HS-5 (cell line): ENCODE measurements around the gene FAM124B.
A peak's percentile ranks its signal among the peaks of the same experiment; 100 is the strongest.
"Not testable (repeated sequence)": the region's sequence is repeated elsewhere in the genome, so short reads cannot be mapped to it uniquely, and the experiment has no call there.

Experiments
- DNase-seq: peaks from one replicate; pipeline ENCODE4 v3.0.0-alpha.2; 2012; ENCODE audit warnings: low read depth

FAM124B gene

GRCh38 chr2:224412141-224413015 is 10.5 kb upstream of the FAM124B start:
- peak; percentile 16 for DNase-seq

- DNase-seq, result no peak
Observed at GRCh38 chr2:224410946-224411561, 9.1 kb upstream of the FAM124B start.

DNA sequence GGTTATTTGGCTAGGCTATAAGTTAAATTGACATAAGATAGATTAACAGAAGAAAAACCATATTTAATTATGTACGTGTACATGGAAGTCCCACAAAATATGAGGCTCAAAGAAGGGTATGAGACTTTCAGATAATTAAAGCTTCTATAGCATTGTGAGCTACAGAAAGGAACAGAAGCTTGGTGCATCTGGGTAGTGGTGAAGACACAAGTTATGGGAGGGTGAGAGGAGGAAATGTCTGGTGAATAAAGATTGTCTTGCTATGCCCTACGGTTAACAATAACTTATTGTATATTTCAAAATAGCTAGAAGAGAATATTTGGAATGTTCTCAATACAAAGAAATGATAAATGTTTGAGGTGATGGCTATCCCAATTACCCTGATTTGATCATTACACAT is 6.8 kb upstream of the FAM124B start:
- DNase-seq, result no peak

GRCh38 chr2:224407241-224407701 is 5.4 kb upstream of the FAM124B start:
- DNase-seq, result no peak

- no peak for DNase-seq
Observed at GRCh38 chr2:224405841-224406370, 4.0 kb upstream of the FAM124B start.

GRCh38 chr2:224405412-224405811 is 3.5 kb upstream of the FAM124B start:
- no peak for DNase-seq

- no peak for DNase-seq
Observed at GRCh38 chr2:224404796-224405195, 2.9 kb upstream of the FAM124B start.

GRCh38 chr2:224403657-224404056 is 1.8 kb upstream of the FAM124B start:
- no peak for DNase-seq

DNA sequence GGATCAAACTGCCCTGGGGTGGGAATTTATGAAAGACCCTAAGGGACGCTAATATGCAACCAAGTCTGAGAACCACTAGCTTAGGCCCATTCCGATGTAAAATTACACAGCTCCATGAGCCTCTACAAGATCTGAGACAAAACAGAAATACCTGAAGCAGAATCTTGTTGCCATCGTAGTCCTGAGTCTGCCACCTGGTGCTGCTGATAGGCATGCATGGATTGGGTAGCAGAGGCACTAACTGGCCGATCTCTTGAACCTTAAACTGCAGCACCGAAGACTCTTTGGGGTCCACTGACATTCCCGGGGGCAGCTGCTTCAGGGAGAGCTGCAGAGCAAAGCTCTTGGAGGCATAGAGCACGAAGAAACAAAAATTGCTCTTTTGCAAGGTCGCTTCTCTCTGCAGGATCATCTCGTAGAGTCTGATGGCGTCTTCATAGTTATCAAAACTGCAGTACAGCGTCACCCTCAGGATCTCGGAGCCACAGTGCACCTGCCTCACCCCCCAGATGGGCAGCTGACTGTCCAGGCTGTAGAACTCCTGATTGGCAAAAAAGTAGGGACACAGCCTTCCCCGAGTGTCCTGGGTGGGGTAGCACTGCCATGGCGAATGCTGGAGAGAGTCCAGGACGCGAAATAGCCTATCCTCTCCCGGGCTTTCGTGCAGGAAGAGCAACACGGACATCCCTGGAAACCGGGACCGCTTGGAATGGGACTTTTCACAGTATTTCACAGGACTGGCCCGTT is 848 bp downstream of the FAM124B start:
- DNase-seq, result no peak

DNA sequence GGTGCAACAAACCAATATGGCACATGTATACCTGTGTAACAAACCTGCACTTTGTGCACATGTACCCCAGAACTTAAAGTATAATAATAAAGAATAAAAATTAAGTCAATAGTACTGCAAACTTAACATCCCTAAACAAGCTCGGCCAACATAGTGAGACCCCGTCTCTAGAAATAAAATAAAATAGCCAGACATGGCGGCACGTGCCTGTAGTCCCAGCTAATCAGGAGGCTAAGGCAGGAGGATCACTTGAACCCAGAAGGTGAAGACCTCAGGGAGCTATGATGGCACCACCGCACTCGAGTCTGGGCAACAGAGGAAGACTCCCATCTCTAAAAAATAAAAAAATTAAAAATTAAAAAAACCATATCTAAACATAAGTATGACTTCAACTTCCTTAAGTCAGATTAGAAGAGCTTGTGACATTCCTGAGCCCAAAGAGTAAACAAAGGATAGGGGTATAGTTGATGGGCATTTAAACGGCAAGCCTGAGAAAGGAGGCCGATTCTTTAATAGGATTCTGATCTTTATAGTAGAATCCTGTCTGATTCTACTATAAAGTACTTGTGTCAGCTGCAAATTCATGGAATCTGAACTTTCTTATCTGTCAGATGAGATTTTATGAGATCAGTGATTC is 1.6 kb downstream of the FAM124B start:
- no peak for DNase-seq

DNA sequence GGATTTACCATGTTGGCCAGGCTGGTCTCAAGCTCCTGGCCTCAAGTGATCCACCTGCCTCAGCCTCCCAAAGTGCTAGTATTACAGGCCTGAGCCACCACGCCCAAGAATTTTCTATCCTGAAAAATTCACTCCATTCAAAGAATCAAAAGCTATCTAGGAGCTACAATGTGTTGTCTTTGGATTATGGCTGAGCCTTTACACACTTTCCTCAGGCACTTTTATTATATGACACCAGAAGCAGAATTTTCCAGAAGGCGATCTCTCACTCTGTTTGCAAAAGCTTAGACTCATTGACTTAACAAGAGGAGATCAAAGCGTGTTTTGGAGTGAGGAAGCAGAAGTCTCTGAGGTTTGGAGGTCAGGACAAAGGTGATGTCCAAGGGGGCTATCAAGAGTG is 3.6 kb downstream of the FAM124B start:
- no peak for DNase-seq

GRCh38 chr2:224397100-224397499 is 4.8 kb downstream of the FAM124B start:
- DNase-seq, result not testable (repeated sequence)

GRCh38 chr2:224395620-224396390 is 6.1 kb downstream of the FAM124B start:
- no peak for DNase-seq

DNA sequence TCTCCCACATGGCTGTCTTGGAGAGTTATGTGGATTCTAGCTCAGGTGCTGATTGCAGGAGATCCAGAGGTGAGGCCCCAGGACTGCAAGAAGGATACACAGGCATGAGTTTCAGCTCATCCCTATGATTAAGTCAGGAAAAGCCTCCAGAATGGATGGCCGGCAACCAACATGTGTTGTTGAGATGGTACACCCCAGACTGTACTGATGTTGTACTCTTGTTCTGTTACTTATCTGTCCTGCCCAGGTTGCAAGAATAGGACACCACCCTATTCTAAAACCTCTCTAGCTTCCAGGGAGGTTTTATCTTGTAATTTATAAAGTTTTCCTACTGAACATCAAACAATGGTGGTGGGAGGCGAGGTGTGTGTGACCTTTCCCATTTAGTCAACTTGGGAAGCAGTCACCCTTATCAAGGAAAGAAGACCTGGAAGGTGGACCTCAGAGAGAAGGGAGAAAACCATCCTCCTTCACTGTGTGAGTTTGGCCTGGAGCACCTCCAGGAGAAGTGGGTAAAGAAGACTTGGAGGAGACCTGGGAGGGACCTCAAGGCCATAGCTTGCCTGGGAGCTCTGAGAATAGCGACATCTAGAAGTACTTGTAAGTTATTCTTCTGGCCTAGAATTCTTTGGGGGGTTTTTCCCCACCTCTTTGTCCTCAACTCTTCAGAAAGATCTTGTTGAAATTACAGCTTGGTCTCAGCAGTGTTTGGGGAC is 8.6 kb downstream of the FAM124B start:
- no peak for DNase-seq

DNA sequence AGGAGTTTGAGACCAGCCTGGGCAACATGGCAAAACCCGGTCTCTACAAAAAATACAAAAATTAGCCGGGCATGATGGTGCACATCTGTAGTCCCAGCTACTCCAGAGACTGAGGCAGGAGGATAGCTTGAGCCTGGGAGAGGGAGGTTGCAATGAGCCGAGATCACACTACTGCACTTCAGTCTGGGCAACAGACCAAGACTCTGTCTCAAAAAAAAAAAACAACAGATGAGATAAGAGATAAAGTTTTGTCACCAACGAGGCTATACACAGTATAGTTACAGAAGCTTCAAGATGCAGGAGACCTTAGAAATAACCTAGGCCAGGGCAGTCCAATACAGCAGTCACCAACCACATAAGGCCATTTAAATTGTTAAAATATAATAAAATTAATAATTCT is 9.4 kb downstream of the FAM124B start:
- DNase-seq, result no peak

DNA sequence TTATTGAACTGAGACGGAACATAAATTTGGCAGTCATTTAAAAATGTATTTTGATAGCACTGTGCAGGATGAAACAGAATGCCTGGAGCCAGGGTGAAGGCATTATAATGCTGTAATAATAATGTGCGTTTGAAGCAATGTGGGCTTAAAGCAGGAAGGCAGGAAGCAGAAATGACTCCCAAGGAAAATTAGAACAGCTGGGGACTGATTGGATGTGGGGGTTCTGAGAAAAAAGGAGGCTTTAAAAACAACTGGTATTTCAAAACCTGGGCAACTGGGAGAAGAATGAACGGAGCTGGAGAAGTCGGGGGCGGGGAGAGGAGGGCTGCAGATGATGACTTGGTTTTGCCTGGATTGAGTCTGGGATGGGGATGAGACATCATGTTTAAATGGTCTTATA is 12.6 kb downstream of the FAM124B start:
- DNase-seq, result no peak

- no peak for DNase-seq
Observed at GRCh38 chr2:224386876-224387275, 15.0 kb downstream of the FAM124B start.

DNA sequence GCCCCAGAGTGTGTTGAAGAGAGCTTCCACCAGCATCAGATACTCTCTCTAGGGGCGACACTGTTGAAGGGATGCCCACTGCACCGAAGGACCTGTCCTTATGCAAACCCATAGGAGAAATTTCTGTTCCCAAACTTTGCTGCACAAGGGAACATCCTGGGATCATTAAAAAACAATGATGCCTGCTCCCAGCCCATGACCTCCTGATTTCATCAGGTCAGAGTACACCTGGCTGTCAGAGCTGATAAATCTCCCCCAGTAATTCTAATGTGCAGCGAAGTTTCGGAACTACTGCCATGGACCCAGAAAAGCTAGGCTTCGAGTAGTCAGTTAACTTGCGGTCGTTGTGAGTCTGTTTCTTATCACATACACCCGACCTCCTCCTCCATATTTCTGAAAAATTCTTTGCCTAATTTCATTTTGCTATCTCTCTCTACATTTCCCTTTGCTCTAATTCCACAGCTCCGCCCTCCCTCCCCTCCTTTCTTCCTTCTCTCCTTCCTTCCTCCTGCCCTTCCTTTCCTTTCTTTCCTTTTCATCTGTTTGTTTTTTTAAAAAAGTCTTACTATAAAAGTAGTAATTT is 18.8 kb downstream of the FAM124B start:
- DNase-seq, result no peak

DNA sequence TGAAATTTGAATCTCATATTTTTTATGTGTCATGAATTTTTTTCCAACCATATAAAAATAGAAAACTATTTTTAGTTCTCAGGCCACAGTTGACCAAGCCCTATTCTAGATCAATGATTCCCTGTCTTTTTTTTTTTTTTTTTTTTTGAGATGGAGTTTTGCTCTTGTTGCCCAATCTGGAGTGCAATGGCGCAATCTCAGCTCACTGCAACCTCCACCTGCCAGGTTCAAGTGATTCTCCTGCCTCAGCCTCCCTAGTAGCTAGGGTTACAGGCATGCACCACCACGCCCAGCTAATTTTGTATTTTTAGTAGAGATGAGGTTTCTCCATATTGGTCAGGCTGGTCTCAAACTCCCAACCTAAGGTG is 19.6 kb downstream of the FAM124B start:
- not testable (repeated sequence) for DNase-seq
